Central memory CD8-positive, alpha-beta T cell (primary cell): ENCODE measurements around the gene CPVL.
A peak's percentile ranks its signal among the peaks of the same experiment; 100 is the strongest.
"Not testable (repeated sequence)": the region's sequence is repeated elsewhere in the genome, so short reads cannot be mapped to it uniquely, and the experiment has no call there.

Source experiments
- ATAC-seq: fragments of 150-1000 bp; cut with Tn5 transposase; replicated peaks from 2 replicates; pipeline ENCODE4 v1.10.0; 2022; ENCODE audit warnings: mild to moderate bottlenecking, moderate FRiP score, moderate number of reproducible peaks; ENCODE audit not compliant: poor library complexity, severe bottlenecking; ENCODE audit errors: extremely low read depth
- DNase-seq, 2 donors: peaks; one replicate each; pipeline ENCODE4 v3.0.0; 2021; ENCODE audit warnings: low spot score in 2 of 2
- H3K27ac Mint-ChIP-seq: one replicate; pipeline ENCODE4 v1.8.0; 2022; ENCODE audit warnings: low read depth, mild to moderate bottlenecking, moderate library complexity, mixed read lengths
- H3K27me3 Mint-ChIP-seq: one replicate; pipeline ENCODE4 v1.8.0; 2022; ENCODE audit warnings: mixed read lengths
- H3K36me3 Mint-ChIP-seq: one replicate; pipeline ENCODE4 v1.8.0; 2022; ENCODE audit warnings: mild to moderate bottlenecking, moderate library complexity, mixed read lengths; ENCODE audit not compliant: insufficient read depth
- H3K4me1 Mint-ChIP-seq: one replicate; pipeline ENCODE4 v1.8.0; 2022; ENCODE audit warnings: mixed read lengths
- H3K4me3 Mint-ChIP-seq: one replicate; pipeline ENCODE4 v1.8.0; 2022; ENCODE audit warnings: mild to moderate bottlenecking, moderate library complexity, mixed read lengths
- H3K9me3 Mint-ChIP-seq: one replicate; pipeline ENCODE4 v1.8.0; 2022; ENCODE audit warnings: mixed read lengths

Gene CPVL

DNA sequence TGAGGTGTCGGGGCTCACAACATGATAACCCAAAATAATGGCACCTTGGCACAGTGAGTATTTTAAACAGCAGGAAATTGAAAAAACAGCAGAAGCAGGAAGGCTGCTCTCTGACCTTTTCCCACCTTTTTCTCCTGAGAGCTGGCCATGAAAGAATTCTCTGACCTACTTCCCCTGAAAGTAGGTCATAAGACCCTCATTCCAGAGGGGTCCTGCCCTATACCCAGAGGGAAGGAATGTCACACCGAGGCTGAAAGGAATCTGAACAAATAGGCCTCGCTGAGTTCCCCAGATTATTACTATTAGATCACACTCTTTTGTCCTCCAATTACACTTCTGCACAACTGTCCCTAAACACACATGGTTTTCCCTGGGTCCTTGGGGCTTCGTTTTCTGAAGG is 18.8 kb downstream of the CPVL start:
- ATAC-seq: no peak
- DNase-seq: no peak
- no peak overlapping the region for H3K4me3 Mint-ChIP-seq
- H3K36me3 Mint-ChIP-seq: no peaks in the 10 kb centered on the region
- no peaks in the 10 kb centered on the region for H3K4me1 Mint-ChIP-seq
- peaks cover 19% of the 10 kb centered on the region for H3K27me3 Mint-ChIP-seq
- no peak overlapping the region for H3K27ac Mint-ChIP-seq
- H3K9me3 Mint-ChIP-seq: no peaks in the 10 kb centered on the region

DNA sequence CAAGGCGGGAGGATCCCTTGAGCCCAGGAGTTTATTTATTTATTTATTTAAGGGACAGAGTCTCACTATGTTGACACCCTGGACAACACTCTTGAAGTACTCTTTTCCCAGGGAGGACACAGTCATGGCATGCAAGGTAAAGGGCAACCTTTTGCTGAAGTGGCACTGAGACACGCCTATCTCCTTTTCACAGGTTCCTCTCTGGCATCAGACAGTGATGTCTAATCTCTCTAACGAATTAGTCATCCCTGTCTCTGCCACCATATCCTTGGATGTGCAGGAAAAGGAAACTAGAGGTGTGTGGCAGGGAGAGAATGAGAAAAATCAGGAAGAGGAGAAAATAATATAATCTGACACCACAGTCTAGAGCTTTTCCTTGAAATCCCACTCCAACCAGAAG is 19.5 kb downstream of the CPVL start:
- ATAC-seq (no peak), DNase-seq (no peak)
- H3K4me3 Mint-ChIP-seq: no peak overlapping the region
- H3K36me3 Mint-ChIP-seq: no peaks in the 10 kb centered on the region
- peaks cover 13% of the 10 kb centered on the region for H3K27me3 Mint-ChIP-seq
- H3K4me1 Mint-ChIP-seq: no peaks in the 10 kb centered on the region
- H3K9me3 Mint-ChIP-seq: no peaks in the 10 kb centered on the region
- no peak overlapping the region for H3K27ac Mint-ChIP-seq

DNA sequence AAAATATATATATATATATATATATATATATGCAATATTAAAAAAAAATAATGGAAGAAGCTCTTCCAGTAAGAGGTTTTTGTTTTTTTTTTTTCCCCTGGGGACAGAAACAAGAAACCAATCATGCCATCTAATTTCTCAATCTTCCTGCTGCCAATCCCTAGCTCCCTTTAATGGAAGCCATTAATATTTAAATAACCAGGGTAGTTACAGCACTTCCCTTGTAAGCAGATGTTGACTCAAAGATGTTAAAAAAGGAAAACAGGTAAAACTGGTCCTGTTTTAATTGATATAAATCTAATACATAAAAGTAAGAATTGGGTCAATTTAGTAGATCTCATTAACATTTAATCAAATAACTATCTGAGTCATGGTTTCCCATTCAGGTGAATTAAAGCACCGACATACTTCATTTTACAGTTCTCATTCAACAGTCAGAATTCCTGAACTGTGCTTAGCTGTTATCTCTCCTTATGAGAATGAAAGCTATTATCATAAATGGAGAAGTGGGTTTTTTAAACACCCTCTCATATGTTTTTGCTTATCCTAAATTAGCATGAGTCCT is 22.6 kb downstream of the CPVL start:
- Mint-ChIP-seq H3K27me3 (peaks cover 15% of the 10 kb centered on the region), H3K36me3 (no peaks in the 10 kb centered on the region), H3K9me3 (no peaks in the 10 kb centered on the region), H3K27ac (no peak overlapping the region), H3K4me3 (no peak overlapping the region), H3K4me1 (no peaks in the 10 kb centered on the region)
- DNase-seq (no peak), ATAC-seq (no peak)

GRCh38 chr7:29122759-29123158 is 23.6 kb downstream of the CPVL start:
- no peak for DNase-seq
- ATAC-seq: no peak
- peaks cover 18% of the 10 kb centered on the region for H3K27me3 Mint-ChIP-seq
- no peak overlapping the region for H3K4me3 Mint-ChIP-seq
- H3K27ac Mint-ChIP-seq: no peak overlapping the region
- no peaks in the 10 kb centered on the region for H3K9me3 Mint-ChIP-seq
- H3K36me3 Mint-ChIP-seq: no peaks in the 10 kb centered on the region
- no peaks in the 10 kb centered on the region for H3K4me1 Mint-ChIP-seq

GRCh38 chr7:29122081-29122480 is 24.3 kb downstream of the CPVL start:
- DNase-seq (no peak), ATAC-seq (no peak)
- H3K27ac Mint-ChIP-seq: no peak overlapping the region
- H3K36me3 Mint-ChIP-seq: no peaks in the 10 kb centered on the region
- H3K9me3 Mint-ChIP-seq: no peaks in the 10 kb centered on the region
- peaks cover 18% of the 10 kb centered on the region for H3K27me3 Mint-ChIP-seq
- H3K4me3 Mint-ChIP-seq: no peak overlapping the region
- H3K4me1 Mint-ChIP-seq: no peaks in the 10 kb centered on the region

DNA sequence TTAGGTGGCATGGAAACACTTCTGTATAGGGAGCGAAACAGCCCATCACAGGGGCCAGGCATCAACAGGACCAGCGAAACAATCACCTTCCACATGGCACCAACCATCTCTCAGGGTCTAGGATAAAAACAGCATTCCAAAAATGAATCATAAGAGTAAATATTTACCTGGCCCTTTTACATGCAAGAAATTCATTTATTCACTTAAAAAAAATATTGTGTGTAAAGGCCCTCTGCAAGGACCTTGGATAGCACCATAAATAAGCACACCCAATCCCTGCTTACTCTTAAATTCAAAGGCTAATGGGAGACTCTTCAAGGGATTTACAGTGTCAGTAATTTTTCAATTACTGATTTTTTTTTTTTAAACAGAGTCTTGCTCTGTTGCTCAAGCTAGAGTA is 25.4 kb downstream of the CPVL start:
- DNase-seq (no peak), ATAC-seq (no peak)
- H3K27me3 Mint-ChIP-seq: peaks cover 18% of the 10 kb centered on the region
- no peak overlapping the region for H3K27ac Mint-ChIP-seq
- H3K4me3 Mint-ChIP-seq: no peak overlapping the region
- no peaks in the 10 kb centered on the region for H3K36me3 Mint-ChIP-seq
- no peaks in the 10 kb centered on the region for H3K4me1 Mint-ChIP-seq
- no peaks in the 10 kb centered on the region for H3K9me3 Mint-ChIP-seq

DNA sequence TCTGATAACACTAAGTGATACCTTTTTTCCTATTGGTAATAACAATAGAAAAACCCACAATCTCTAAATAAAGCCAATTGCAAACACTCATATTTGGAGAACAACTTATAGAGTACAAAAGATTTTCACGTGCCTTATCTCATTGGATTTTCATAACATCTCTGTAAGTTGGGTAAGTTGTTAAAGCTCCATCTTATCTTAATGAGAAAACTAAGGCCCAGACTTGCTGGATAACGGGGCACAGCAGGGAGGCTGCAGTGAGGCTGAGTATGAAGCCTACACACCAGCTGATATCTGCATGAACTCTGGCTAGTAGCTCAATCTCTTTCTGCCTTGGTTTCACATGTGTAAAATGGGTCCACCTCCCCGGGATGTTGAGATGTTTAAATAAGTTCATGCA is 26.8 kb downstream of the CPVL start:
- Mint-ChIP-seq H3K4me1 (no peaks in the 10 kb centered on the region), H3K27ac (no peak overlapping the region), H3K9me3 (no peaks in the 10 kb centered on the region), H3K36me3 (no peaks in the 10 kb centered on the region), H3K4me3 (no peak overlapping the region), H3K27me3 (peaks cover 18% of the 10 kb centered on the region)
- no peak for ATAC-seq
- no peak for DNase-seq

DNA sequence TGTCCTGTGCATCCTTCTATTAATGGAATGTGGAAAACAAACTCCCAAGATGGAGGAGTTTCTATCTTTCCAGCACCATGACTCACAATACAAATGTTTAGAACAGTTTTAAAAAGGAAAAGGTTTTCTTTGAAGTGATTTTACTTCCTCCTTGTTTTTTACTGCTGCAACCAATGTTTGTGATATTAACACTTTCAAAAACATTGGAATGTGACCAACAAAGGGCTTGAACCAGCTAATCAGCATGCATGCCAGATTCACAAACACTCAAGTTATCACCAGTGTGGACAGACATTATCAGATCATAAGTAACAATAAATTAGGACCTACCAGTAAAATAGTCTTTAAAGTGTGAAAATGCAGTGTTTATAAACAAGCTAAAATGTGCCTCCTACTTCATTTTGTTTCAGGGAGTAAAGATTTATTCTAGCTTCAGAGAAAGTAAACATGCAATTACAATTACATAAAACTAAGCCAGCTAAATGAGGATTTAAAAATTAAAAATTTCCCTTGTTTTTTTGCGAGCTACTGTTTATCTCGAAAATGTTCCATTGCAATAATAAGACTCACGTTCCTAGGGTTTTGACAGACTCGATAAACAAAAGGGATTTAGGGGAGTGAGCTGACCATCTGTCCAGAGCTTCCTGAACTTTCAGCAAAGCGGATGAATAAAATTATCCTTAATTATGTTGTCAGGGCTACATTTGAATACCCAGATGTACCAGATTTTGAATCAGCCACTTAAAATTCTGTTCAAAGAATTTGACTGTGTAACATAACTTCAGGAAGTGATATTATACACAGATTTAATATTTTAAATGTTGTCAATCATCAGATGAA is 29.8 kb downstream of the CPVL start:
- Mint-ChIP-seq H3K36me3 (no peaks in the 10 kb centered on the region), H3K9me3 (no peaks in the 10 kb centered on the region), H3K4me1 (peaks cover 10% of the 10 kb centered on the region), H3K27ac (no peak overlapping the region), H3K27me3 (peaks cover 18% of the 10 kb centered on the region), H3K4me3 (no peak overlapping the region)
- DNase-seq: no peak
- ATAC-seq: no peak

DNA sequence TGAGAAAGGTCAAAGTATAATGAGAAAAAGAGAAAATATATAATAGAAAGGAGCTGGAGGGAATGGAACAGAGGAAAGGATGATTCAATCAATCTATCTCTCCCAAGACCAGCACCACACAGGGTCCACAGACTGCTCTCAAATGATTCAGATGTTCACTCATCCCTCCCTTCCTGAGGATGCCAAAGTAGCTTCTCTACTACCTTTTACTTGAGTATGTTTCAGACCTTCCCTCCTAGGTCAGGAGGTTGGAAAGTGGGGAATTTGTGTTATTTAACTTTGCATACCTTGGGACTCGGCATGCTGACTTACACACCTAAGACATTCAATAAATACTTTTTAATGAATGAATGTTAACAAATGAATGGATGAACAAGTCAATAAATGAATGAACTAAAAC is 30.6 kb downstream of the CPVL start:
- H3K36me3 Mint-ChIP-seq: no peaks in the 10 kb centered on the region
- H3K27me3 Mint-ChIP-seq: peaks cover 18% of the 10 kb centered on the region

GRCh38 chr7:29115130-29115687 is 31.1 kb downstream of the CPVL start:
- Mint-ChIP-seq H3K4me1 (peaks cover 10% of the 10 kb centered on the region), H3K36me3 (no peaks in the 10 kb centered on the region)

More for the DNA sequence above, 30.6 kb downstream of the CPVL start:
- H3K9me3 Mint-ChIP-seq: no peaks in the 10 kb centered on the region
- no peak overlapping the region for H3K27ac Mint-ChIP-seq
- ATAC-seq: no peak
- H3K4me3 Mint-ChIP-seq: no peak overlapping the region
- H3K4me1 Mint-ChIP-seq: peaks cover 10% of the 10 kb centered on the region
- DNase-seq: no peak

GRCh38 chr7:29114266-29114665 is 32.1 kb downstream of the CPVL start:
- H3K4me3 Mint-ChIP-seq, H3K9me3 Mint-ChIP-seq, H3K36me3 Mint-ChIP-seq, H3K4me1 Mint-ChIP-seq, DNase-seq, H3K27ac Mint-ChIP-seq: not testable (repeated sequence)
- peak; percentile 43 for ATAC-seq
- H3K27me3 Mint-ChIP-seq: peaks cover 18% of the 10 kb centered on the region

More at GRCh38 chr7:29115130-29115687, 31.1 kb downstream of the CPVL start:
- no peak for DNase-seq
- no peak overlapping the region for H3K4me3 Mint-ChIP-seq
- no peak overlapping the region for H3K27ac Mint-ChIP-seq
- no peak for ATAC-seq
- H3K27me3 Mint-ChIP-seq: peaks cover 18% of the 10 kb centered on the region
- H3K9me3 Mint-ChIP-seq: no peaks in the 10 kb centered on the region

DNA sequence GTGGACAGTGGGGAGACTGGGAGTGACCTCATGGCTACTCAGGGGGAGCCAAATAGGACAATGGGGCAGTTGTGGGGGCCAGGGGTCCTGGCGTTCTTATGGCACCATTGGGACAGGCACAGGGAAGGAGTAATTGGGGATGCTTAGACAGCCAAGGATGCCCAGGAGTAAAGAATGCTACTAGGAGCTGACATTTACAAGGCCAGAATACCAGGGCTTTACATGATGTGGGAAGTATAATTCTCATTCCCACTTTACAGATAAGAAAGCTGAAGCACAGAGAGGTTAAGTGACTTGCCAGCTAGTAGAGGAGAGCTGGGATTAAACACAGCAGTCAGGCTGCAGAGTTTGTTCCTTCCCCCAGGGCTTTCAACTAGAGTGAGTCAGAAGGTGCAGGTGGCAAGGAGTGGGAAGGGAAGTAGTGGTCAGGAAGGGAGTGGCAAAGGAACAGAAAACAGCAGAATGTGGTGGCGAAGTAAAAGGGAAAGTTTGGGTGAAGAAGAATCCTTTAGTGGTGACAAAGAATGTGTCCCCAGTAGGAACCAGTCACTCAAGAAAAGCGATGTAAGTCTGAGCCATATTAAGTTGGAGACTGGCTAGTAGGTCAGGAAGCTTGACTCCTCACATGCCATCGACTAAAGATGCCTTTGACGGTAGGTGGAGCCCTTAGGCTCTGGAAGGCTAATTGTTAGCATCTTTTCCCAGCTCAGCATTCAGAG is 32.8 kb downstream of the CPVL start:
- Mint-ChIP-seq H3K27me3 (peaks cover 15% of the 10 kb centered on the region), H3K9me3 (no peaks in the 10 kb centered on the region), H3K36me3 (no peaks in the 10 kb centered on the region), H3K4me1 (peaks cover 10% of the 10 kb centered on the region), H3K4me3 (no peak overlapping the region), H3K27ac (no peak overlapping the region)
- ATAC-seq (peak; percentile 56), DNase-seq (no peak)
